IgD-negative memory B cell (primary cell): Measurements from ENCODE around the gene SLC45A3. TPM values are rescaled to one million over a fixed set of nuclear protein-coding genes. Genes with fewer than 3 reads are reported as not detected.
"Not testable (repeated sequence)": the region's sequence is repeated elsewhere in the genome, so short reads cannot be mapped to it uniquely, and the experiment has no call there.

ENCODE experiments used
- H3K27ac Mint-ChIP-seq, 3 donors: one replicate each; pipeline ENCODE4 v1.8.0; 2020 to 2022; ENCODE audit warnings: mild to moderate bottlenecking in 3 of 3, mixed read lengths in 3 of 3, moderate library complexity in 1 of 3
- H3K27me3 Mint-ChIP-seq: one replicate; pipeline ENCODE4 v1.8.0; 2021; ENCODE audit warnings: mixed read lengths
- H3K36me3 Mint-ChIP-seq: one replicate; pipeline ENCODE4 v1.8.0; 2020; ENCODE audit warnings: mild to moderate bottlenecking, mixed read lengths
- H3K4me1 Mint-ChIP-seq, 3 donors: one replicate each; pipeline ENCODE4 v1.8.0; 2020 to 2022; ENCODE audit warnings: mixed read lengths in 3 of 3, mild to moderate bottlenecking in 1 of 3
- H3K4me3 Mint-ChIP-seq, 4 donors: one replicate each; pipeline ENCODE4 v1.8.0; 2020 to 2022; ENCODE audit warnings: mild to moderate bottlenecking in 4 of 4, mixed read lengths in 4 of 4, moderate library complexity in 3 of 4
- H3K9me3 Mint-ChIP-seq, 3 donors: one replicate each; pipeline ENCODE4 v1.8.0; 2020 to 2021; ENCODE audit warnings: mixed read lengths in 3 of 3, mild to moderate bottlenecking in 1 of 3
- polyA plus RNA-seq: library from polyadenylated mRNA; unstranded; fragments of 300-500 nt; fragmentation: Illumina TruSeq; gene quantifications from one replicate; pipeline ENCODE4 v1.2.3, GENCODE V29; 2021

The SLC45A3 gene
- polyA plus RNA-seq, 1 donor from 2014 or later: 1.9 TPM

DNA sequence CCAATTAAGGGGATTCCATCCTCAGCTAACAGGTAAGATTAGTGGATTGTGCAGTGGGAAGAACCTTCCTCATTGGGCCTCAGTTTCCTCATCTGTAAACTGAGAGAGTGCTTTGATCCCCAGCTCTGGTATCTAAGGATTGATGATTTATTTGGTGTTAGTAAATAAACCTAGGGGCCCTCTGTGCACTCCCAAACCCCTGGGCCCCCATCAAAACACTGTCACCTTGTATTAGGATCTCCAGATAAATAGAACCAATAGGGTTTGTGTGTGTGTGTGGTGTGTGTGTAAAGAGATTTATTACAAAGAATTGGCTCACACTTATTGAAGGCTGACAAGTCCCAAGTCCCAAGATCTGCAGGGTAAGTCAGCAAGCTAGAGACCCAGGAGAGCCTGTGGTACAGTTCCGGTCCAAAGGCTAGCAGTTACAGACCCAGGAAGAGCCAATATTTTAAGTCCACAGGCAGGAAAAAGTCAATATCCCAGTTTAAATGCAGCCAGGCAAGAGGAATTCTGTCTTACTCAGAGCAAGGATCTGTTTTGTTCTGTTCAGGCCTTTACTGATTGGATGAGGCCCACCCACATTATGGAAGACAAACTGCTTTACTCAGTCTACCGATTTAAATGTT, 37.5 kb downstream of the SLC45A3 start:
- H3K36me3 Mint-ChIP-seq: no peaks in the 10 kb centered on the region
- H3K9me3 Mint-ChIP-seq: no peaks in the 10 kb centered on the region
- H3K27ac Mint-ChIP-seq: no peak overlapping the region
- H3K4me1 Mint-ChIP-seq: peaks cover 0 to 3% (median 0%) of the 10 kb centered on the region in 3 donors
- H3K27me3 Mint-ChIP-seq: no peaks in the 10 kb centered on the region
- H3K4me3 Mint-ChIP-seq: no peak overlapping the region

DNA sequence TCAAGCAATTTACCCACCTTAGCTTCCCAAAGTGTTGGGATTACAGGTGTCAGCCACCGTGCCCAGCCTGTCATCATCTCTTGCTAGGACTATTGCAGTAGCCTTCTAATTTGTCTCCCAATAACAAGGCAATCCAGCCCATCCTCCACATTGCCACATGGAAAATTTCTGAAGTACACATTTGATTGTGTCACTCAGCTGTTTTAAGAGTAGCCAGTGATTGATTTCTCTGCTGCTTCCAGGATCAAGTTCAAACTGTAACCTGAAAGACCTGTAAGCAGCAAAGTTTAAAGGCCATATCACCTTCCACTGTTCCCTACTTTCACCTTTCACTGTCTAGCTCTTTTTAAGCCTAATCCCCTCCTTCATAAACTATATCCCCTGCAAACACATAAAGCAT, 40.7 kb downstream of the SLC45A3 start:
- Mint-ChIP-seq H3K9me3 (no peaks in the 10 kb centered on the region), H3K36me3 (no peaks in the 10 kb centered on the region), H3K27me3 (no peaks in the 10 kb centered on the region), H3K4me3 (no peak overlapping the region), H3K4me1 (peaks cover 0 to 3% (median 3%) of the 10 kb centered on the region in 3 donors), H3K27ac (no peak overlapping the region)

DNA sequence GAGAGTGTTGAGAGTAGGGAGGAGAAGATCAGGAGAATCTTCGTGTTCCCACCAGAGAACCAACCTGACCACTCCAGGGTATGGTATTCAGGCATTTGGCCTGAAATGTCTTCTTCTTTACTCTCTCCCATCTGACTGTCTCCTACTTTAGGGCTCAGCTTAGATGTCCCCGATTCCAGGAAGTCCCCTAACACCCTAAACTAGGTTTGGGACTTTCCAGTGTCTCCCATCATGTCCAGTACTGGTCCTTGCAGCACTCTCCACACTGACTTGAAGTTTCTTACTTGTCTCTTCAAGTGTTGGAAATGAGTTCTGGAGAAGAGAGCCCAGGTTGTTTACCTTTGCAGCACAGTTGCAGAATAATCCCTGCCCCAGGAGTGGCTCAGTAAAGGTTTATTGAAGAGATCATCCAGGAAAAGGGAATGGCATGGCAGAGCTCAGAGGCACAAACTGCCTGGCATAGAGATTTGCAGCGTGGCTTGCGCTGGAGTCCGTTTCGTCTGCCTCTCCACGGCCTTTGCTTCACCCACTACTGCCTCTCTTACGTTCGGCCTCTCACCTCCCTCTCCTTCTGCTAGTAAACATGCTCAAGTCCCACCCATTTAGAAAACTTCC, 42.3 kb downstream of the SLC45A3 start:
- H3K4me3 Mint-ChIP-seq: peak overlapping the region in 1 of 4 donors; percentile 37
- H3K36me3 Mint-ChIP-seq: no peaks in the 10 kb centered on the region
- peaks cover 0 to 4% (median 3%) of the 10 kb centered on the region in 3 donors for H3K4me1 Mint-ChIP-seq
- no peaks in the 10 kb centered on the region for H3K27me3 Mint-ChIP-seq
- no peaks in the 10 kb centered on the region for H3K9me3 Mint-ChIP-seq
- H3K27ac Mint-ChIP-seq: no peak overlapping the region

DNA sequence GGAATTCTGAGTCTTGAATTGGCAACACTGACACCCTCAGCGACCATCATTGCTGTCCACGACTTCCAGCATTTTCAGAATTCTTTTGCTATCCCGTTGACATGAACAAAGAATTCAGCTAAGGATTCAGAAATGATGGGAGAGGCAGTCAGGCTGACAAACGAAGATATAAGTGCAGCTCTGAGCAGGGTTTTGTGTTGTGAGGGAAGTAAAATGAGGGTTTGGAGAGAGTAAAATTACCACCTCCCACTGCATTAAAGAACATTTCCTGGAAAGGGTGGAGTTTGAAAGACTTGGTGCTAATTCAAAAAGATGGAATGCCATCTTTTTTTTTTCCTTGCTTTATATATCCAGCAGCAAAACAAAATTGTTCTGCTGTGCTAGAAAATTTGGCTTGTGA, 43.6 kb downstream of the SLC45A3 start:
- Mint-ChIP-seq H3K27ac (peak overlapping the region in 1 of 3 donors; percentile 9), H3K27me3 (no peaks in the 10 kb centered on the region), H3K4me1 (peaks cover 2 to 4% (median 3%) of the 10 kb centered on the region in 3 donors), H3K4me3 (no peak overlapping the region), H3K36me3 (no peaks in the 10 kb centered on the region), H3K9me3 (no peaks in the 10 kb centered on the region)

DNA sequence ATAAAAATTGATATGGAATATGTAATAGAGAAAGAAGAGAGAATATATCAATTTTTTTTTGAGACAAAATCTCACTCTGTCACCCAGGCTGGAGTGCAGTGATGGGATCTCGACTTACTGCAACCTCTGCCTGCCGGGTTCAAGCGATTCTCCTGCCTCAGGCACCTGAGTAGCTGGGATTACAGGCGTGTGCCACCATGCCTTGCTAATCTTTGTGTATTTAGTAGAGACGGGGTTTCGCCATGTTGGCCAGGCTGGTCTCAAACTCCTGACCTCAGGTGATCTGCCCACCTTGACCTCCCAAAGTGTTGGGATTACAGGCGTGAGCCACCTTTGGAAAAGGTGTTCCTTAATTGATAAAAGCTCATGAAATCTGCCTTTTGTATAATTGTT, 44.2 kb downstream of the SLC45A3 start:
- not testable (repeated sequence) for H3K4me1 Mint-ChIP-seq, H3K4me3 Mint-ChIP-seq, H3K9me3 Mint-ChIP-seq, H3K27me3 Mint-ChIP-seq, H3K36me3 Mint-ChIP-seq
- H3K27ac Mint-ChIP-seq: peak overlapping the region in 1 of 3 donors; percentile 9

DNA sequence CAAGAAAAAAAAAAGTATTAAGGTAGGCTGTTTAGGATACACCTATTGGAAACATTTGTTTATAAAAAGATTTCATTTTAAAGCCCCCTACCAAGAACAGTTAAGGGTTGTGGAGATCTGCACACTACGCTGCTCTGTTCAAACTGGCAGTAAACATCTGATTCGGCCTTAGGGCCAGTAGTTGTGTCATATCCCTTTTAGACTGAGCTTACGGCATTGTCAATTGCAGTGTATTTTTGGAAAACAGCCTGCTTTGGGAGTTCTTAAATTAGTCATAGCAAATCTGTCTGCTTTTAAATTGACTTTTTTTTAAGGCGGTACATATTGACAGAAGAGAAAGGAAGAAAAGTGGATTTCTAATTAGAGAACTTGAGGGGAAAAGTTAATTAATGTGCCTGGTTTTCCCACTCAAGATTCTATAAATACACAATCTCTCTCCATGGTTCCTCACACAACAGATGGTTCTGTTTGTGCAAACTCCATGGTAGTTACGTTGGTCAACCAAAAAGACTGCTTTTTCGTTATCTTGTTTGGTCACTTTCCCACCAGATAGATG, 46.8 kb downstream of the SLC45A3 start:
- peak overlapping the region in 1 of 3 donors; percentile 99 for H3K27ac Mint-ChIP-seq
- H3K4me1 Mint-ChIP-seq: peaks cover 13 to 17% (median 16%) of the 10 kb centered on the region in 3 donors
- H3K36me3 Mint-ChIP-seq: no peaks in the 10 kb centered on the region
- no peaks in the 10 kb centered on the region for H3K27me3 Mint-ChIP-seq
- no peaks in the 10 kb centered on the region for H3K9me3 Mint-ChIP-seq
- H3K4me3 Mint-ChIP-seq: peak overlapping the region in 1 of 4 donors; percentile 94

DNA sequence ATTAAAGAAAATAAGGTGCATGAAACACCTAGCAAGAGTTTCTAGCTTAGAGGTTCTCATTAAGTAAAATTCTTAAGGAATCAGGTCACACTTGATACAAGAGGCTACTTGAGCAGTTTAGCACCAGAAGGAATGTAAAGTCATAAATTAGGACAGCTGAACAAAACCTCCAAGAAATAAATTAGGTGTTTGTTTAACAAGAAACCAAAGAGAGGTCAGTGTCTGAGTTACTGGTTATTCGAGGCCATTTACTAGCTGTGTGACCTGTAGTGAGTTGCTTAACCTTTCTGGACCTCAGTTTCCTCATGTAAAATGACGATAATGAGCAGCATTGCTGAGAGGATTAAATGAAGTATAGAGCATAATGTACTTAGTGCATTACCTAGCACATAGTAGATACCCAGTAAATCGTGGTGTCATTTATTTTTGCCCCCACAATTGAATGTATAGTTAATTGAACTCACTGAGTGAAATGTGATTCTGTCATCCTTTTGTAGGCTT, 47.6 kb downstream of the SLC45A3 start:
- Mint-ChIP-seq H3K4me3 (peak overlapping the region; percentile 81 to 94 (median 91)), H3K4me1 (peaks cover 18 to 24% (median 19%) of the 10 kb centered on the region in 3 donors), H3K36me3 (peaks cover under 1% of the 10 kb centered on the region), H3K9me3 (no peaks in the 10 kb centered on the region), H3K27me3 (no peaks in the 10 kb centered on the region), H3K27ac (peak overlapping the region; percentile 83 to 99 (median 97))

DNA sequence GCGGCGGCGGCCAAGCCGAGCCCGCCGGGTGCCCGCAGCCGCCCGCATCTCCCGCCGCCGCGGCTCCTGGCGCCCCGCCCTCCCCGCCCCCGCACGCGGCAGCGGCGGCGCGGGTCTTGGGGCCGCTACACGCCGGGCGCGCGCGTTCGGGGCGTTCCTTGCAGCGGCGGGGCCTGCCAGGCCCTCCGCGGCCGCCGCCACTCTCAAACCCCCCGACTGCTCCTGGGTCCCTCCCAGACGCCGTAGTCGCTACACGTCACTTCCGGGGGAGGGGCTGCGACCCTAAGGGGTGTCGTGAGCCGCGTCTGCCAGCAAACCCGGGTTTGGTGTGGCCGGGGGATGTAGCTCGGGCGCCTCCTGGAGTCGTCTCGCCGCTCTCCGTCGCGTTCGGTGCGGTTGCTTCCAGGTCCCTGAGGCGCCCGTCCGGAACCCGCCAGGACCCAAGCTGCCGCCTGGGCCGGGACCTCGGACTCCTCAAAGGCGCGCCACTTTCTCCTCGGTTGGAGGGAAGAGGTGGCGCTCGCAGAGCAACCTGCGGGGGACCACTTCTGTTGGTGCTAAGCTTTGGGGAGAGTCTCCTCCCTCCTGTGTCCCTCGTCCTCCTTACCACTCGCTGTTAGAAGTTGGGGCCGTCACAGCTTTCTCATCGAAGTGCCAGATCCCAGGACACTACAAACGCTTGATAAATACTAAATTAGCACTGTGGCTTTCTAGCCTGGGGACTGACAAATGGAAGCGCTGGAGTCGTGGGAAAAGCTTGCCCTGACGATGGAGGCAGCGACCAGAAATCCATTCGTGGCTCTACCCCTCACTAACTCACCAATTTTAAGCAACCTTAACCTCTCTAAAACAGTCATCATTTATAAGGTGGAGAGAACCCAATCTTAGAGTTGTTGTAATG, 48.3 kb downstream of the SLC45A3 start, which contains the start of gene ELK4:
ELK4 (minus strand) TSS at position 244 of the 901 bp plus-strand sequence. CDS start 8,129 bp downstream, outside the sequence.
- Mint-ChIP-seq H3K4me1 (peaks cover 19 to 28% (median 22%) of the 10 kb centered on the region in 3 donors), H3K27ac (peak within 1 kb of the TSS; percentile 94 to 99 (median 98)), H3K27me3 (no peaks in the 10 kb centered on the region), H3K4me3 (peak within 1 kb of the TSS; percentile 94 to 96 (median 96)), H3K9me3 (no peaks in the 10 kb centered on the region), H3K36me3 (peaks cover 3% of the 10 kb centered on the region)

DNA sequence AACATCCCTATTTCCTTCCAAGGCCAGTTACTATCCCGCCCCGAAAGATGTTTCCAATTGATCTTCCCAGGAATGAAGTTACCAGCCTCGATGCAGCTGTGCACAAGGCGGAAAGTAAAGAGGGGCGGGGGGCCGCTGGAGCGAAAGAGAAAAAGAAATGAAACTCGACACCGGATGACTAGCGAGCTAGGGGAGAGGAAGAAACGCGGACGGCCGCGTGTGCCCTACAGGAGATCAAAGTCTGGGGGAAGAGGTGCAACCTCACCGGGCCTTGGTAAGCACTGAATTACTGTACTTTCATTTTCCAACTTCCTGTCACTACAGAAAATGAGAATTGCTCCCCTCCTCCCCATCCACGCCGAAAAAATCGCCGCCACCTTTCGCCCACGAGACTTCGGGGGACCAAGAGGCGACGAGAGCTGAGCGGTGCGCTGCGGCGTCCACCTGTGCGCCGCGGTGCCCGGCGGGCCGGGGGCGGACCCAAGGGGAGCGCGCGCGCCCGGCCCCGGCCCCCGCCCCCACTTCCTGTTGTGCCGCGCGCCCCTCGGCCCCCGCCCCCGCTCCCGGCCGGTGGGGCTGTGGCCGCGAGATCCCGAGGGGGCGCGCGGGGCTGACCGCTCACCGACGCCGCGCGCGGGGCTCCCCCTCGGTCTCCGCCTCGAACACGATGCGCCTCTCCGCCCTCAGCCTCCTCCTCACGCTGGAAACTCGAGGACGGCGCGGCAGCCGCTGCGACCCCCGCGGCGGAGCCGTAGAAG, 49.1 kb downstream of the SLC45A3 start:
- Mint-ChIP-seq H3K36me3 (peaks cover 3% of the 10 kb centered on the region), H3K27me3 (no peaks in the 10 kb centered on the region), H3K9me3 (no peaks in the 10 kb centered on the region), H3K27ac (peak overlapping the region; percentile 94 to 99 (median 98)), H3K4me3 (peak overlapping the region; percentile 88 to 96 (median 96)), H3K4me1 (peaks cover 28 to 36% (median 31%) of the 10 kb centered on the region in 3 donors)

DNA sequence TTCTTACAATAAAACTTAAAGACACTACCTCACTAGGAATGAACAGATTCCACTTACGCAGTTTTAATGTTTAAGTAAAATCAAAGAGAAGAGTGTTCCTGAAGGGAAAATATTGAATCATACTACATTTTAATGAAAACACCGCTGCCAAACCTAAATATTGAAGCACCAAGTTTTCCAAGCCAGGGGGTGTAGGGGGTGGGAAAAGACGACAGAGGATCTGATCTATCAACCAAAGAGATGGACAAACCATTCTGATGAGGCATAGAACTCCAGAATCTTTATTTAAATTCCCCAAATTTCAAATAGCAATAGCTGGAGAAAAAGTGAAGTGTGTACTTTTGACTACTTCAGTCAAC, 49.7 kb downstream of the SLC45A3 start:
- Mint-ChIP-seq H3K36me3 (peaks cover 3% of the 10 kb centered on the region), H3K4me1 (peaks cover 31 to 41% (median 35%) of the 10 kb centered on the region in 3 donors), H3K27me3 (no peaks in the 10 kb centered on the region), H3K9me3 (no peaks in the 10 kb centered on the region), H3K4me3 (peak overlapping the region; percentile 88 to 96 (median 96)), H3K27ac (peak overlapping the region; percentile 86 to 98 (median 94))

DNA sequence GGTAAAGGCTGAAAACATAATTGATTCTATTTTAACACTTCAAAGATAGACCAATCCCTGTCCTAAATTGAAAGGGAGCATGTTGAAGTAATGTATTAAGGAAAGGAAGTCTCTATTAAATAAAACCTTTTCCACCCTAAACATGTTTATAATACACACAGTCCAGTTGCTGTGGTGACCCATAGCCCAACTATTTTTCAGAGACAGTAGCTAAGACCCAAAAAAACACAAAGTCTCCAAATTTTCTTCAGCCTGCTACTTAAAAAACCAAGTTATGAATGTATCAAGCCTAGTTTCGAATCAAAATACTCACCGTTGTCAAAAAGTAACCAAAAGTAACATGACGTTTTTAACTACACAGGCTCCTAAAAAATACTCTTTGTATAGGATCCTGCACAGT, 50.1 kb downstream of the SLC45A3 start:
- Mint-ChIP-seq H3K27ac (peak overlapping the region; percentile 86 to 98 (median 94)), H3K27me3 (no peaks in the 10 kb centered on the region), H3K36me3 (peaks cover 3% of the 10 kb centered on the region), H3K4me3 (peak overlapping the region; percentile 88 to 96 (median 96)), H3K4me1 (peaks cover 31 to 41% (median 36%) of the 10 kb centered on the region in 3 donors), H3K9me3 (no peaks in the 10 kb centered on the region)

DNA sequence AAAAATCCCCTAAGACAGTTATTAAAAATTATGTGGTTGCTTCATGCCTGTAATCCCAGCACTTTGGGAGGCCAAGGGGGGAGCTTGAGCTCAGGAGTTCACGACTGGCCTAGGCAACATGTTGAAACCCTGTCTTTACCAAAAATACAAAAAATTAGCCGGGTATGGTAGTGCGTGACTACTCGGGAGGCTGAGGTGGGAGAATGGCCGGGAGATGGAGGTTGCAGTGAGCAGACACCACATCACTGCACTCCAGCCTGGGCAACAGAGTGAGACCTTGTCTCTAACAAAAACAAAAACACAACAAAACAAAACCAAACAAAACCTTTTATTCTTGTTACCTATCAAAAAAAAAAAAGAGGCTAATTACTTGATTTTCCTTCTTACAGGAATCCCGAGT, 50.6 kb downstream of the SLC45A3 start:
- H3K4me3 Mint-ChIP-seq: peak overlapping the region; percentile 88 to 96 (median 96)
- peak overlapping the region; percentile 86 to 98 (median 94) for H3K27ac Mint-ChIP-seq
- peaks cover 3% of the 10 kb centered on the region for H3K36me3 Mint-ChIP-seq
- no peaks in the 10 kb centered on the region for H3K9me3 Mint-ChIP-seq
- H3K4me1 Mint-ChIP-seq: peaks cover 35 to 45% (median 41%) of the 10 kb centered on the region in 3 donors
- no peaks in the 10 kb centered on the region for H3K27me3 Mint-ChIP-seq

DNA sequence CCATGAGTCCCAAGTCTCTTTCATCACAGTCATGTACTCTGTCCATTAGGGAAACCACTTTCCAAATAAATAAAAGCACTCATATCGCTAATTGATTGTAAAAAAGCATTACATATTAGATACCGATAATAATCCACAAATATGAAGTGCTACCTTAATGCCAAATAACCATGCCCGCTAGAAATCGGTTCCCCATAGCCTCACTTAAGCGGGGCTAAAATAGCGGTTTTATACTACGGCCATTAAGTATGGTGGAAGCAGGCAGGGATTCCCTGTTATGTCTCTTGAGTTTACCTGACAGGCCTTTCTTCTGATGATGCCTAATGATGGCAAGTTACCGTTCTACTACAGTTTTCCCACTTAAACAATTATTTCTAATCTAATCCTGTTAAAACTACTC, 52.4 kb downstream of the SLC45A3 start:
- H3K4me3 Mint-ChIP-seq: peak overlapping the region; percentile 73 to 96 (median 90)

DNA sequence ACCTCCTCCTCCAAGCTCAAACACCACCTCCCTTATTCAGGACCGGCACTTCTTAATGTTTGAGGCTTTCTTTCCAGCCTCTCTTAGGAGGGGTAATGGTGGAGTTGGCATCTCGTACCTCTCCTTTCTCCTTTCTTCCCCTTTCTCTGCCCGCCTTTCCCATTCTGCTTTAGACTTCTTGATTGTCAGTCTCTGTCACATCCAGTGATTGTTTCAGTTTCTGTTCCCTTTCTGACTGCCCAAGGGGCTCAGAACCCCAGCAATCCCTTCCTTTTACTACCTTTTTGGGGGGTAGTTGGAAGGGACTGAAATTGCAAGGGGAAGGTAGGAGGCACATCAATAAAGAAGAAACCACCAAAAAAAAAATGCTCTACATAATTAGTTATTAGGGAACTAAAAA, 54.1 kb downstream of the SLC45A3 start:
- Mint-ChIP-seq H3K27ac (peak overlapping the region; percentile 78 to 94 (median 82)), H3K4me3 (peak overlapping the region in 3 of 4 donors; percentile 66 to 91 (median 85)), H3K4me1 (peaks cover 45 to 52% (median 46%) of the 10 kb centered on the region in 3 donors), H3K36me3 (peaks cover 3% of the 10 kb centered on the region), H3K27me3 (no peaks in the 10 kb centered on the region), H3K9me3 (no peaks in the 10 kb centered on the region)

More for the DNA sequence above, 52.4 kb downstream of the SLC45A3 start:
- peaks cover 3% of the 10 kb centered on the region for H3K36me3 Mint-ChIP-seq
- no peaks in the 10 kb centered on the region for H3K27me3 Mint-ChIP-seq
- H3K4me1 Mint-ChIP-seq: peaks cover 43 to 54% (median 43%) of the 10 kb centered on the region in 3 donors
- no peaks in the 10 kb centered on the region for H3K9me3 Mint-ChIP-seq
- peak overlapping the region in 2 of 3 donors; percentile 86 to 96 for H3K27ac Mint-ChIP-seq
